Femur (tissue), 1 donor: ENCODE measurements around the gene C1QTNF9.
"Not testable (repeated sequence)": the region's sequence is repeated elsewhere in the genome, so short reads cannot be mapped to it uniquely, and the experiment has no call there.

Source experiments
- DNase-seq: peaks from one replicate; pipeline ENCODE4 v3.0.0-alpha.2; 2017

C1QTNF9 gene

GRCh38 chr13:24365191-24365590, 55.8 kb downstream of the C1QTNF9 start:
- no peak for DNase-seq

- not testable (repeated sequence) for DNase-seq
Measured at GRCh38 chr13:24366315-24366714, 56.9 kb downstream of the C1QTNF9 start.

- DNase-seq = not testable (repeated sequence)
Measured at GRCh38 chr13:24371273-24371672, 61.9 kb downstream of the C1QTNF9 start.
